ENCODE results near the gene UMPS. TPM values are rescaled to one million over a fixed set of nuclear protein-coding genes. Genes with fewer than 3 reads are reported as not detected.
"Not testable (repeated sequence)": the region's sequence is repeated elsewhere in the genome, so short reads cannot be mapped to it uniquely, and the experiment has no call there.

UMPS gene
- polyA plus RNA-seq, 1 donor (not counting 4 experiments of a cell fraction or from before 2014, with no cell fraction given), result 53.7 TPM

GRCh38 chr3:124702950-124703349 is 27.3 kb upstream of the UMPS start:
- Histone ChIP-seq H3K79me2 (ENCODE audit: control insufficient read depth, insufficient read depth, low read length) (no peaks in the 10 kb centered on the region), H3K27me3 (ENCODE audit: control insufficient read depth, extremely low read depth, insufficient read depth, low read length) (no peaks in the 10 kb centered on the region), H3K27ac (ENCODE audit: control insufficient read depth, insufficient read depth, low read length) (no peak overlapping the region), H3K9me1 (ENCODE audit: control insufficient read depth, extremely low read depth, insufficient read depth, low read length) (no peaks in the 10 kb centered on the region), H3K9me3 (ENCODE audit: control insufficient read depth, low read depth, low read length) (no peaks in the 10 kb centered on the region), H2AFZ (ENCODE audit: control insufficient read depth, low read length) (no peak overlapping the region), H3K4me1 (ENCODE audit: control insufficient read depth, extremely low read depth, insufficient read depth, low read length) (peaks cover 3% of the 10 kb centered on the region), H3K36me3 (ENCODE audit: control insufficient read depth in 2 of 2, extremely low read depth in 1 of 2, insufficient read depth in 2 of 2, low read length in 2 of 2) (no peaks in the 10 kb centered on the region), H3K9ac (ENCODE audit: control insufficient read depth, extremely low read depth, insufficient read depth, low read length) (no peak overlapping the region), H3K4me3 (ENCODE audit: control insufficient read depth in 2 of 3, extremely low read depth in 1 of 3, insufficient read depth in 2 of 3, low read depth in 1 of 3, low read length in 3 of 3) (no peak overlapping the region), H3K4me2 (ENCODE audit: control insufficient read depth, extremely low read depth, insufficient read depth, low read depth, low read length) (no peak overlapping the region), H4K20me1 (ENCODE audit: control insufficient read depth, extremely low read depth, insufficient read depth, low read length) (no peaks in the 10 kb centered on the region)
- dilution Hi-C loops (cut with MboI; ENCODE audit: extremely low pct_ligation_motif_present, low sequenced_read_pairs), result no loop called here
- DNase-seq (ENCODE audit: low read depth, low spot score), result no peak
- FAIRE-seq, result no peak
- TF ChIP-seq CTCF (optimal IDR thresholded peaks at IDR 0.05 in 1 of 3, IDR thresholded peaks at IDR 0.05 in 1 of 3, conservative IDR thresholded peaks at IDR 0.05 in 1 of 3; ENCODE audit: extremely low read depth in 1 of 3, insufficient read depth in 2 of 3, low read length in 3 of 3) (no peak), EZH2 (IDR thresholded peaks at IDR 0.05; ENCODE audit: low read length) (no peak)

GRCh38 chr3:124705552-124705951 is 24.7 kb upstream of the UMPS start:
- TF ChIP-seq CTCF (optimal IDR thresholded peaks at IDR 0.05 in 1 of 3, IDR thresholded peaks at IDR 0.05 in 1 of 3, conservative IDR thresholded peaks at IDR 0.05 in 1 of 3; ENCODE audit: extremely low read depth in 1 of 3, insufficient read depth in 2 of 3, low read length in 3 of 3), result no peak
- TF ChIP-seq EZH2 (IDR thresholded peaks at IDR 0.05; ENCODE audit: low read length), result no peak
- Histone ChIP-seq H3K4me3 (ENCODE audit: control insufficient read depth in 2 of 3, extremely low read depth in 1 of 3, insufficient read depth in 2 of 3, low read depth in 1 of 3, low read length in 3 of 3) (no peak overlapping the region), H3K9me1 (ENCODE audit: control insufficient read depth, extremely low read depth, insufficient read depth, low read length) (no peaks in the 10 kb centered on the region), H3K79me2 (ENCODE audit: control insufficient read depth, insufficient read depth, low read length) (no peaks in the 10 kb centered on the region), H4K20me1 (ENCODE audit: control insufficient read depth, extremely low read depth, insufficient read depth, low read length) (no peaks in the 10 kb centered on the region), H3K4me1 (ENCODE audit: control insufficient read depth, extremely low read depth, insufficient read depth, low read length) (peaks cover 3% of the 10 kb centered on the region), H3K36me3 (ENCODE audit: control insufficient read depth in 2 of 2, extremely low read depth in 1 of 2, insufficient read depth in 2 of 2, low read length in 2 of 2) (no peaks in the 10 kb centered on the region), H3K4me2 (ENCODE audit: control insufficient read depth, extremely low read depth, insufficient read depth, low read depth, low read length) (no peak overlapping the region), H3K9ac (ENCODE audit: control insufficient read depth, extremely low read depth, insufficient read depth, low read length) (no peak overlapping the region), H3K9me3 (ENCODE audit: control insufficient read depth, low read depth, low read length) (no peaks in the 10 kb centered on the region), H2AFZ (ENCODE audit: control insufficient read depth, low read length) (no peak overlapping the region), H3K27me3 (ENCODE audit: control insufficient read depth, extremely low read depth, insufficient read depth, low read length) (no peaks in the 10 kb centered on the region), H3K27ac (ENCODE audit: control insufficient read depth, insufficient read depth, low read length) (no peak overlapping the region)
- dilution Hi-C loops (cut with MboI; ENCODE audit: extremely low pct_ligation_motif_present, low sequenced_read_pairs), result no loop called here
- FAIRE-seq, result no peak
- DNase-seq (ENCODE audit: low read depth, low spot score), result no peak

- H3K9me3 ChIP-seq (ENCODE audit: control insufficient read depth, low read depth, low read length); H3K4me2 ChIP-seq (ENCODE audit: control insufficient read depth, extremely low read depth, insufficient read depth, low read depth, low read length); H3K9ac ChIP-seq (ENCODE audit: control insufficient read depth, extremely low read depth, insufficient read depth, low read length); H3K79me2 ChIP-seq (ENCODE audit: control insufficient read depth, insufficient read depth, low read length); H3K4me3 ChIP-seq (ENCODE audit: control insufficient read depth in 2 of 3, extremely low read depth in 1 of 3, insufficient read depth in 2 of 3, low read depth in 1 of 3, low read length in 3 of 3); H3K4me1 ChIP-seq (ENCODE audit: control insufficient read depth, extremely low read depth, insufficient read depth, low read length); H3K27me3 ChIP-seq (ENCODE audit: control insufficient read depth, extremely low read depth, insufficient read depth, low read length); dilution Hi-C loops (cut with MboI; ENCODE audit: extremely low pct_ligation_motif_present, low sequenced_read_pairs); H2AFZ ChIP-seq (ENCODE audit: control insufficient read depth, low read length); DNase-seq (ENCODE audit: low read depth, low spot score); H3K27ac ChIP-seq (ENCODE audit: control insufficient read depth, insufficient read depth, low read length); H3K9me1 ChIP-seq (ENCODE audit: control insufficient read depth, extremely low read depth, insufficient read depth, low read length); H3K36me3 ChIP-seq (ENCODE audit: control insufficient read depth in 2 of 2, extremely low read depth in 1 of 2, insufficient read depth in 2 of 2, low read length in 2 of 2); H4K20me1 ChIP-seq (ENCODE audit: control insufficient read depth, extremely low read depth, insufficient read depth, low read length); FAIRE-seq: not testable (repeated sequence)
Observed at GRCh38 chr3:124707223-124707622, 23.0 kb upstream of the UMPS start.
